Right forelimb (tissue), 1 donor: ENCODE results near the gene LYZL6.
"Not testable (repeated sequence)": the region's sequence is repeated elsewhere in the genome, so short reads cannot be mapped to it uniquely, and the experiment has no call there.

Experiments used
- DNase-seq: peaks from one replicate; pipeline ENCODE4 v3.0.0-alpha.2; 2018

Gene LYZL6

DNA sequence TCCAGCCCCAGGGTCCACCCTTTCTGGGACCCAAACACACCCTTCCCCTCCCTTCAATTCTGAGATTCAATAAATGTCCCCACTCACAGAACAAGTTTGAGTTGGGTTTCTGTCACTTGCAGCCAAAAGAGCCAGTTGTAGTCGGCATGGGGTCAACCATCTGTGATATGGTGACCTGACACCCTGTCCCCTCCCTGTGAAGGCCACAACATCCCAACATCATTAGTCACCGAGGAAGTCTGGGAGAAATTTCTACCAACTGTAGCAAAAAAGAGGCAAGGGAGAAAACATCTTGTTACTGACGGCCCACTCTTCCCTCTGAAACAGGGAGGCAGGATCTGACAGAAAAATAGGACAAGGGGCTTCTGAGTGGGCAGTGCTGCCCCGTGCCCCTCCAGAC is 638 bp upstream of the LYZL6 start:
- DNase-seq, result no peak

DNA sequence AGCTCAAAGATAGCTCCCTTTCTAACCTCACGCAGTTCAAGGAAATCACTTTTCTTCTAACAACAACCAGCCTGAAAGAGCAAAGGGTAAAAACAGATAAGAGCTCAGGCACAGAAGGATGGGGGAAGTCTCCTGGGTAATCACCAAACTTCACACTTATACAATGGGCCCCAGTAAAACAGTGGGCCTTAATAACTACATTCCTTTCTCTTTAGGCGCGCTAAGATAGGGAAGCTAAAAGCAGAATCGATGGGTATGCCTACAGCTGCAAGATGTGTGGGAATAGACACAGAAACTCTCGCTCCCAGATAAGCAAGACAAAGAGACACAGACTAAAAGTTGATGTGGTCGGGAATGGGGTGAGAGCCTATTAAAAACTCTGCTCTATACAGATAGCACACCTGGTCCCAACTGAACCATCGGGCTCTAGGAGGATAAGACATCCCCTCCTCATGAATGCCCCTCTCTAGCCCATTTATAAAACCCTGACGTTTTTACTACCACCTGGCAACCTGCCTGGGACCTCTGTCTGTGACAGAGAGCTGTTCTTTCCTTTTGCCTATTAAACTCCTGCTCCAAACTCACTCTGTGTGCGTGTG is 826 bp downstream of the LYZL6 start:
- no peak for DNase-seq

DNA sequence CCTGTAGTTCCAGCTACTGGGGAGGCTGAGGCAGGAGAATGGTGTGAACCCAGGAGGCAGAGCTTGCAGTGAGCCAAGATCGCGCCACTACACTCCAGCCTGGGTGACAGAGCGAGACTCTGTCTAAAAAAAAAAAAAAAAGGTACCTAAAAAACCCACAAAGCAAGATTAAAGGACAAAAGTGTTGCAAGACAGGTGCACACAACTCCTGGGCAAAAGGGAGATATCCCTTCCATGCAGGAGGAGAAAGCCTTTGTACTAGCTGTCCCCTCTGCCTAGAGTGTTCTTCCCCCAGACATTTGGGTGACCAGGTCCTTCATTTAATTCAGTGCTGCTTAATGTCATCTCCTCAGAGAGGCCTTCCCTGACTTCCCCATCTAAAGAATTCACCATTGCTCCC is 5.0 kb downstream of the LYZL6 start:
- not testable (repeated sequence) for DNase-seq

DNA sequence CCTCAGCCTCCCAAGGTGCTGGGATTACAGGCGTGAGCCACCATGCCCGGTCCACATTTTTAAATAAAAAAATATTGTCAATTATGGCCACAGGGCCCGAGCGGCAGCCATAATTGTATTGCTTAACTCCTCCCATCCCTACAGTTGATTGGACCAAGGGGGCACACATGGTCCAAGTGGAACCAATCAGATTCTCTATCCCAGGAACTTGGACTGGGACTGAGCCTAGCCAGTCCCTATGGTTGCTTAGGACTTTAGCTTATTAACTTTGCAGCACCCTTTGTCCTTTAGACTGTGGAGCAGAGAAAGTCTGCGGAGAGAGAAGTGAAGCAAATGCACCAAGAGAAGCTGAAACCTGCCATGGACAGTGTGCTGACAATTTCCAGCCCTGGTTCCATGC is 7.5 kb downstream of the LYZL6 start:
- DNase-seq, result no peak

DNA sequence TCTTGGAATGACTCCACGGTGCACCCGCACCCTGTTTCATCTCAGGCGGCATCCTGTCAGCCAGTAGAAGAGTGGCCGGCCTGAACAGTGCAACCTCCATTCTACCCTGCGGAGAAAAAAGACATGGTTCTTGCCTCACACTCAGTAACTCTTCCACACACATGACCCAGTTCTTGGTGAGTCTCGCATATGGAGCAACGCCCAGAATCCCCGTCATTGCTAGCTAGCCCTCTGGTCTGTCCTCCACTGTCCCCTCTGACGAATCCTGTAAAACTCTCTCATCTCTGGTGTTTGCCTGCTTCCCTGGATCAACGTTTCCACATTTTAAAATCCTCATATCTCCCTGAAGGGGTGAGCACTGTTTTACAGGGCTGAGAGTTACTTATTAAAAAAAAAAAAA is 8.8 kb downstream of the LYZL6 start:
- DNase-seq, result no peak

DNA sequence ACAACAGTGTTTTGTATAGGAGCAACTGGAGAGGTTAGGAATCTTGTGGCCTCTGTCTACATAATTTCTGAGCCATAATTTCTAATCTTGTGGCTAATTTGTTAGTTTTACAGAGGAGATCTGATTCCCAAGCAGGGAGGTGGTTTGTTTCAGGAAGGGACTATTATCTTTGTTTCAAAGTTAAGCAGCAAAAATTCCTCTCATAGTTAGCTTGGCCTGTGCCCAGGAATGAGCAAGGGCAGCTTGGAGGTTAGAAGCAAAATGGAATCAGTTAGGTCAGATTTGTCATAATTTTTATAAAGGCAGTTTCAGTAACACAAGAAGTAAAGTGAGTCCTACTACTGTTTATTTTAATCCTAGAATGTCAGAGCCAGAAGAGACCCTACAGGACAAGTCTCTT is 10.9 kb downstream of the LYZL6 start:
- no peak for DNase-seq

DNA sequence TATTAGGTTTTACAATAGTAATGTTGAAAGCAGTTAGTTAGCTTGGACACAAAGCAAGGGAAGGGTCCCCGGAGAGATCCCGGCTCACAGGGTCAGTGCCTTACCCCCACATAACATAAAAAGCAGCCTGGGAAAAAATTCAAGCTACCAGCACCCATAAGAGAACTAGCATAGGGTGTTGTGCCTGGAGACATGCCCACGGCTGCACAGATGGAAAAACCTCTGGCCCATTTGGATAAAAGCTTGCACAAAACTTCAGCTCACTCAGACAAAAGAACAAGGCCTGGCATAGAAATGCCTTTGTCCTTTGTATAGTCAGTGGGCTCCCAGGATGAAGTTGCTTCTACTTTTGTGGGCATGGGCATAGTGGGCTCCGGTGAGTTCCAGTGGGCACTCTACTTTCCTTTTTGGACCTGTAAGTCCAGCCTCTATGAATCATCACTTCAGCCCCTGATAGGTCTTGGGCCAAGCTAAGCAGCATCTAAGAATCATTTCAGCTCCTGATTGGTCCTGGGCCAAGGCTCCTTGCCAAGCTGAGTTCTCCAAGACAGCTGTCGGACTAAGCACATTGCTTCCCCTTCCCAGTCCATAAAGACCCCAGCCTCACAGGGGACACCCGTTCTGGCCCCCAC is 11.6 kb downstream of the LYZL6 start:
- no peak for DNase-seq

DNA sequence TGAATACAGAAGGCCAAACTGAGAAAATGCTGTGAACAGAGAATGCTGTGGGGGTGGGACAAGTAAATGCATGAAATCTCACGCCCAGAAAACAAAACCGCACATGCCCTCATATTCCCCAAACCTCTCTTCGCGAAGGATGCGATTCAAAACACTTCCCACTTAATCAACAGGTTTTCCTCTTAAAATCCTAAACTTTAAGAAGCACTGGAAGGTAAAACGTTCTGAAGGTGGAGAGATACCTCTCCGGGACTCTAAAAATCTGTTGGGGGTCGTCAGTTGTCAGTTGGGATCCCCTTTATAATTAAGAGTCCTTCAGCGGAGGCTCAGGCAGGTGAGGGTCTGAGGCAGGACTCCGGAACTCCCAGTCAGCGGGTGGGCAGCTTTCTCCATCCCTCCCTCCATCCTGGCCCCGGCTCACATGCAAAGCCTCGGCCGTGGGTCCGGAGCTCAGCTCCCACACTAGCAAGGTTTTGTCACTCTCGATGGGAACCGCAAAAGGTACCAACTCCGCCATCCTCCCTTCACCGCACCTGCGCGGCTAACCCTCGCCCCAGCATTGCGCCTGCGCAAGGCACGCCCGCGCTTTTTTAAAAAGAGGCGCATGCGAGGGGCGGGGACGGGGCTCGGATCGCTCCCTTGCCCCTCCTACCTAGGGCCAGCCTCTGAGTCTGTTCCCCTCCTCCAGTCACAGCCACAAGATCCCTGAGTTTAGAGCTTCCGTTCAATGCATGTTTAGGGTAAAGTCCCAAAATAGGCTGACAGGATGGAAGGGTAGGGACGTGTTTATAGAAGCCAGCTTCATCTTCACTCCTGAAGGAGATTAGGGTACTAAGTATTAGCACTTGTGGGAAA is 13.1 kb downstream of the LYZL6 start, which contains the start of gene RDM1:
TSS of gene RDM1 (minus strand) at position 563 of the 855 bp plus-strand sequence. CDS start at position 517, 46 bp downstream.
- peak; percentile 81 for DNase-seq

DNA sequence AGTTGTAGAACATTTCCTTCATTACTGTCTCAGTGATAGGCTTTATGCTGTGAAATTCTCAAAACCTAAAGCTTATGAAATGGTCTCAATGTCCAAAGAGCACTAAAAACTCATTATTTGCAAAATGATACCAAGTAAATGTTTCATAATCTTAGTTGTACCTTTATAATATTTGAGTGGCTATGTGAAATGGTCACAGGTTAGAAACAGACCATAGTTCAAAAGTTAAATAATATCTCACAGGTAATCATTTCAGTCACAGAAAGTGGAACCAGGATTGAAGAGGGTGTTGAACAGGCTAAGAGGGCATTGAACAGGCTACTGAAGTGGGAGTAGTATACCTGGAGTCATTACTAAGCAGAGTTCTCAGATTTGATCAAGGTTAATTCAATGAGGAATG is 15.8 kb downstream of the LYZL6 start:
- DNase-seq, result no peak

DNA sequence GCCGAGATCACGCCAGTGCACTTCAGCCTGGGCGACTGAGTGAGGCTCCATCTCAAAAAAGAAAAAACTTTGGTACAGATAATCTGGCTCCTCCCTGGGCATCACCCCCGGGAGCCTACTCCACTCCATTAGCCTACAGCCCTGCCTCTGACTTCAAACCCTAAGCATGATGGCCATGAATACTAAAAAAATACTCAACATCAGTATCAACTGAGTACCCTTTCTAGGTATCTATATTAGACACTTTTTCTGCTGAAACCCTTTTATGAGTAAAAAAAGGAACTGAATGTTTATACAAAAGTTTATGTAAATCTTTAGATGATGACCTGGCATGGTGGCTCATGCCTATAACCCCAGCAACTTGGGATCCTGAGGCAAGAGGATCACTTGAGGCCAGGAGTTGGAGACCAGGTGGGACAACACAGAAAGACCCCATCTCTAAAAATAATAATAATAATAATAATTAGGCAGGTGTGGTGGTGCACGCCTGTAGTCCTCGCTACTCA is 19.9 kb downstream of the LYZL6 start:
- DNase-seq, result no peak

DNA sequence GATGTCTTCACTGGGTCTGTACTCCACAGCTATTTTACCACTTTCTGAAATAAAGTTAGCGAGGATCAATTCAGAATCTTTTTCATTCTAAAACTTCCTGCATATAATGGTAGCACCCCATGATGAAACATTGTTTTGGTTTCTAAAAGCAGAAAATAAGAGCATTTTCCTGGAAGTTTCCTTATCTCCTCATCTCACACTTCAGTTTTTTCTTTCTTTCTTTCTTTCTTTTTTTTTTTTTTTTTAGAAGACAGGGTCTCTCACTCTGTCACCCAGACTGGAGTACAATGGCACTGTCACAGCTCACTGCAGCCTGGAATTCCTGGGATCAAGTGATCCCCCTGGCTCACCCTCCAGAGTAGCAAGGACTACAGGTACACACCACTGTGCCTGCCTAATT is 23.3 kb downstream of the LYZL6 start:
- no peak for DNase-seq

DNA sequence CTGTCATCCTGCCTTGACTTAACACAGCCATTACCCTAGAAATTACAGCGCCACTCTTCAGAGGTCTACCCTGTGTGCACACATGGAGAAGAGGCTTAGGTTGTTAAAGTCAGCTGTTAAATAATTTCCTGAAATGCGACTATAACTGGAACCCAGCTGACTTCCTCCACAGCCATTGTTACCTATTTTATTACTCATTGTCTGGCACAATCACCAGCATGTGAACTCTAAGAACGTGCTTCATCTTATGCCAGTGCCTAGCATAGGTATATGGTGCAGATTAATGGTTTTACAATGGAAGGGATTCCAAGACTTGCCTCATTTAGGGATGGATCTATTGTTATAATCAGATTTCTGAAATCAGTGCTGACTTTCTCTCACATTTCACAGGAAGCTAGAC is 24.8 kb downstream of the LYZL6 start:
- no peak for DNase-seq

DNA sequence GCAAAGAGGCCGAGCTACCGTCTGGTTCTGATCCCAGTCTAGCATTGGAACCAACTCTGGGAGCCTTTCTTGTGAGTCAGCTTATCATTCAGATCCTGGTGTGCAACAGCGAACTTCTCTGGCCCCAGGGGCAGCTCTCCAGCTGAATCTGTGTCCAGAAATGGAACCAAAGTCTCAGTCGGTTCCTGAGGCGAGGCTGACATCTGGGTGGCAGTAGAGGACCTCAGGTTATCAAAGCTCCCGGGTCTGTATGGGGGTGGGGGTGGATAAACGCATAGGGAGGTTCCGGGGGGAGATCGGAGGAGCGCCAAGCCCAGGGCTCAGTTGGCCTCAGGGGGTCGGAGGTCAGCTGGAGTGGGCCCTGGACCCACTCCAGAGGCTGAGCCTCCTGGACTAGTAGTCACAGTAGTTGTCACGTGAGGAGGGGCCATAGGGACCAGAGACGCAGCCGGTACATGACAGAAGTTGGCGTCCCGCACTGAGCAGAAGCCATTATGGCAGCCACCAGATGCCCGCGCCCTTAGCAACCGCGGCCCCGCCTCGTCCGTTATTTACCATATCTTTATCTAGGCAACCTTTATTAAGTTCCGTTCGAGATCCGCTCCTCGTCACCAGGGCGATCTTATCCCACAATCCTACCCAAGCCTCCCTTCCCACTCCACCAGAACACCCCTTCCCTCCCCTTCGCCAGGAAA is 25.8 kb downstream of the LYZL6 start:
- DNase-seq, result no peak

DNA sequence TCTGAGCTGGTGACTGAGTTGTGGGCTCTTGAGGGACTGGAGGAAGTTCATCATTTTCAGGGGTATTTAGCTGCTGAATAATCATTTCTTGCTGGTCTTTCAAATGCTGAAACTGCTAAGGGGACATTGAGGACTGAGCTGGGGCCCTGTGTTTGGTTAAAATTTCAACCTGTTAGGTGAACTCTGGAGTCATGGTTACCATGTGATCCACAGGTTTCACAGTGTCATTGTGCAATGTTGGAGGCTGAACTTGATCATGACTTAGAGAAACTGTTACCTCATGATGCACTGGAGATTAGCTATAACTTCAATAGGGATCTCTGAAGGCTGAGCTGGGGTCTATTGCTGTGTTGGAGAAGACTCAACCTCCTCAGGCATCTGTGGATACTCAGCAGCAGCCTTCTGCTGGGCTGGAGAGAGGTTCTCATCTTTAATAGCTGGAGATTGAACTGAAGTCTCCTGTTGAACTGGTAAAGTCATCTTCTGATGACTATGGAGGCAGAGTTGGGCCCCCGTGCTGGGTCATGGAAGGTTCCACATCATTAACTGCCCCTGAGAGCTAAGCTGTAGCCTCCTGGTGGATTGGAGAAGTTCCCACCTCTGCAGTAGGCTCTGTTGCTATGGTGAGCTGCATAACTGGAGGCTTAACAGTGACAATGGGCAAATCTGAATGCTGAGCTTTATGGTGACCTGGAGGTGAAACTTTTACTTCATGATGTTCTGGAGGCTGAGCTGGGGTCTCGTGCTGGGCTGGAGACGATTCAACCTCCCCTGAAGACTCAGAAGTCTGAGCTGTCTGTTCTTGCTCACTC is 28.2 kb downstream of the LYZL6 start:
- no peak for DNase-seq

DNA sequence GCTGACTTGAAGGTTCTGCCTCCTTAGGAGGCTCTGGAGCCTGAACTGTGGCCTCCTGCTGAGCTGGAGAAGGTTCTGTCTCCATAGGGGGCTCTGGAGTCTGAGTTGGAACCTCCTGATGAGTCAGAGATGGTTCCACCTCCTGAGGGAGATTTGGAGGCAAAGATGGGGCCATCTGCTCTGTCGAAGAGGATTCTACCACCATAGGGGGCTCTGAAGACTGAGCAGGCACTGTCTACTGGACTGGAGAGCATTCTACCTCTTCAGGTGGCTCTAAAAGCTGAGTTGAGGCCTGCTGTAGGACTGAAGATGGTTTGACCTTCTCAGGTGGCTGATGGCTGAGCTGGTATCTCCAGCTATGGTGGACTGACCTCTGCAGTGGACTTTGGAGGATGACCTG is 29.2 kb downstream of the LYZL6 start:
- DNase-seq, result no peak

DNA sequence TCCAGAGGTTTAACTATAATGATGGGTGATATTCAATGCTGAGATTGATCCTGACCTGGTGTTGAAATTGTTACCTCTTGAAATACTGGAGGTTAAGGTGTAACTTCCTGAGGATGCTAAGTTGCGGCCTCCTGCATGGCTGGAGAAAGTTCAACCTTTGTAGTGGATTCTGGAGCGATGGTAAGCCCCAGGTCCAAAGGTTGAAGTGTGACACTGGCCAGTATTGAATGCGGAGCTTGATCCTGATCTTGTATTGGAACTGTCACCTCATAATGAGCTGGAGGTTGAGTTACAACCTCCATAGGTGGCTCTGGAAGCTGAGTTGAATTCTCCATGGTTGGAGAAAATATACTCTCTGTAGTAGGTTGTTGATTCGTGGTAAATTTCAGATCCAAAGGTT is 29.9 kb downstream of the LYZL6 start:
- DNase-seq, result no peak

DNA sequence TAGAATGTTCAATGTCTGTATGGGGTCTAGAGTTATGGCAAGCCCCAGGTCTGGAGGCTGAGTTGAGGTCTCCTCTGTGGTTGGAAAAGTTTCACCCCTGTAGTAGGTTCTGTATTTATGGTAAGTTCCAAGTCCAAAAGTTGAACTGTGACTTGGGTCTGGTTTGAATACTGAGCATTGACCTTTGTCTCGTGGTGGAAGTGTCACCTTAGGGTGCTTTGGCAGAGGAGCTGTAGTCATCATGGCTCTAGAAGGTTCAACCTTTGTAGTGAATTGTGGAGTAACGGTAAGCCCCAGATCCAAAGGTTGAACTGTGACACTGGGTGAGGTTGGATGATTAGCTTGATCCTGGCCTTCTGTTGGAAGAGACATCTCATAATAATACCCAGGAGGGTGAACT is 30.6 kb downstream of the LYZL6 start:
- DNase-seq, result no peak

DNA sequence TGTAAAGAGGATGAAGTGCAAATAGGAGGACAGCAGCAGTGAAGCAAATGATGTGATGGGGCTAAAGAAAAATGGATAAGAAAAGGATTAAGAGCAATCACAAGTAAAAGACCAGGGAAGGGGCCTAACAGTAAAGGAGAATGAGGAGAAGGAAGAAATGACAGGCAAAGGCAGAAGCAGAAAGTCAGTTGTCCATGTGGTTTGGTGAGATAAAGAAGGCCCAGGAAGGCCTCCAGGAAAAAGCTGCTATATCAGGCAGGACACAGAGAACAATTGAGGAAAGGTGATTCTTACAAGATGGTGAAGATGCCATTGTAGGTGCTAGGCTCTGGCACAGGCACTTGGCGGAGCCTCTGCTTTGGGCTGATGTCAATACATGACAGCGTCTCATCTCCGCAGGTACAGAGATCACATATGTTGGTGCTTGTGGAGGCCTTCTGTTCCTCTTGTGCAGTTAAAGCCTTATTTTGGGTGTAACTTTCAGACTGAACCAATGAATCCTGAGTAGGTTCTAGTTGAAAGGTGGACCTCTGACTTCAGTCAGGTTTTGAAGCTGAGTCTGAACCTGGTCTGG is 31.1 kb downstream of the LYZL6 start:
- no peak for DNase-seq

DNA sequence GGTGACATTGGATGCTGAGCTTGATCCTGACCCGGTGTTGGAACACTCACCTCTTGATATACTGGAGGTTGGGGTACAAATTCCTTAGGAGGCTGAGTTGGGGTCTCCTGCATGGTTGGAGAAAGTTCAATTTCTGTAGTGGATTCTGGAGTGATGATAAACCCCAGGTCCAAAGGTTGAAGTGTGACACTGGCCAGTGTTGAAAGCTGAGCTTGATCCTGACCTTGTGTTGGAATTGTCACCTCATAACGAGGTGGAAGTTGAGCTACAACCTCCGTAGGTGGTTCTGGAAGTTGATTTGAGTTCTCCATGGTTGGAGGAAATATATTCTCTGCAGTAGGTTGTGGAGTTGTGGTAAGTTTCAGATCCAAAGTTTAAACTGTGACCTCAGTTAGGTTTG is 34.1 kb downstream of the LYZL6 start:
- DNase-seq, result no peak

DNA sequence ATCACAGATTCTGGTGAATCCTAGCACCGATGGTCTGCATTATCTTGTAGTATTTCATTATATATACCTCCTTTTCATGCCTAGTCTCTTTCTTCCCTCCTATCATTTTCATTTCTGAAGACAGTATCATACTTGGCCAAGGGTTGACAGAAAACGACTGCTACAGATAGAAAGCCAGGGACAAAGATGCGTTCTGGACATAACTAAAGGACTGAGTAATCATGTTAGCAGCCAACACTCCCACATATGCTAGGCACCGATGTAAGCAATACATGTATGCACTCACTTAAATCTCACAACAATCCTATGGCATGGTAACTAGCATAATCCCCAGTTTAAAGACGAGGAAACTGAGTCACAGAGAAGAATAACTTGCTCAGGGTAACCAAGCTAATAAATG is 35.8 kb downstream of the LYZL6 start:
- DNase-seq, result no peak

DNA sequence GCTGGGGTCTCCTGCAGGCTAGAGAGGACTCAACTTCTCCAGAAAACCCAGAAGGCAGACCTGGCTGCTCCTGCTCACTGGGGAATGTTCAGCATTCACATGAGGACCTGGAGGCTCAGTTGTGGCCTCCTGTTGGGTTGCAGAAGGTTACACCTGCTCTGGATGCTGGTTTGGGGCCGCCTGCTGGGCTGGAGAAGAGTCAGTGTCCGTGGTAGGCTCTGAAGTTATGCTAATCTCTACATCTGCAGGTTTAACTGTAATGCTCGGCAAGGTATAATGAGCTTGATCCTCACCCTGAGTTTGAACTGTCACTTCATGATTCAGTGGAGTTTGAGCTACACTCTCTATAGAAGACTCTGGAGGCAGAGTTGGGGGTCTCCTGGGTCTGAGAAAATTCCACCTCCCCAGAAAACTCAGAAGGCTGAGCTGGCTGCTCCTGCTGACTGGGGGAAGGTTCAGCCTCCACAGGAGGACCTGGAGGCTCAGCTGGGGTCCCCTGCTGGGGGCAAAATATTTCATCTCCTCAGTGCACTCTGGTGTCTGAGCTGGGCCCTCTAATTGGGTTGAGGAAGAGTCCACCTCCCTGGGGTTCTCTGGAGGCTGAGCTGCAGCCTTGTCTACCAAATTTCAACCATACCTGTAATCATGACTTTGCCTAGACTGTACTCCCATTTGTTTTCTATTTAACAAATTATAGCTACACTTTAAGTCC is 36.4 kb downstream of the LYZL6 start:
- DNase-seq, result no peak
